ENCODE measurements around the gene NPAS1. TPM values are rescaled to one million over a fixed set of nuclear protein-coding genes. Genes with fewer than 3 reads are reported as not detected.

Gene NPAS1
- total and polyA plus RNA-seq, 2 of the 8 experiments (the other 6 are each of a cell fraction or from before 2014, with no cell fraction given), result 9.9 to 13.9 TPM

DNA sequence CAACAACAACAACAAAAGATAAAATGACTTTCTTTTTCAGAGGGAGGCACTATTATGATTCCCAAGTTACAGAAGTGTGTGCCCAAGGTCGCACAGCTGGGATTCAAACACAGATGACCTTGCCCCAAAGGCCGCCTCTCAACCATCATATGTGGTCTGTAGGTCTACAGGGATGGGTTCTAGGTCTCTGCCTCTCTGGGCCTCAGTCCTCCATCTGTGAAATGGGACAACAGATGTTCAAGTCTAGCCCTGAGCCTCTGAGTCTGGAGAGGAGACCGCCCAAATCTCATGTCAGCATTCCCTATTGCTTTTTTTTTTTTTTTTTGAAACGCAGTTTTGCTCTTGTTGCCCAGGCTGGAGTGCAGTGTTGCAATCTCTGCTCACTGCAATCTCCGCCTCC, 4.9 kb downstream of the NPAS1 start:
- Histone ChIP-seq H3K18ac (ENCODE audit: extremely low read depth, low read length) (no peak overlapping the region), H3K9me3 (ENCODE audit: insufficient read depth in 2 of 2, low read depth in 1 of 2, low read length in 1 of 2) (no peaks in the 10 kb centered on the region), H3K4me2 (ENCODE audit: insufficient read depth in 1 of 2, low read depth in 2 of 2, low read length in 2 of 2) (no peak overlapping the region), H3K27me3 (replicated peaks in 1 of 4; ENCODE audit: control insufficient read depth in 3 of 4, extremely low read depth in 1 of 4, insufficient read depth in 3 of 4, low read length in 3 of 4) (peaks cover 24 to 44% (median 41%) of the 10 kb centered on the region in 4 experiments), H3K56ac (replicated peaks; ENCODE audit: insufficient read length, low read depth, low read length) (no peak overlapping the region), H2AK5ac (ENCODE audit: low read depth, low read length) (no peak overlapping the region), H2BK12ac (ENCODE audit: low read depth, low read length) (no peak overlapping the region), H3K4me3 (ENCODE audit: extremely low read depth in 1 of 4, insufficient read depth in 2 of 4, low read depth in 3 of 4, low read length in 4 of 4) (no peak overlapping the region), H4K5ac (ENCODE audit: insufficient read length, low read depth, low read length) (no peak overlapping the region), H3K23me2 (ENCODE audit: low read depth, low read length) (peaks cover 15% of the 10 kb centered on the region; the same call in 1 of the 2 replicates), H3K9ac (replicated peaks in 1 of 4; ENCODE audit: extremely low read depth in 1 of 4, low read depth in 3 of 4, low read length in 3 of 4) (no peak overlapping the region), H3K79me1 (ENCODE audit: low read depth, low read length) (no peaks in the 10 kb centered on the region), H3K79me2 (ENCODE audit: control insufficient read depth in 1 of 2, insufficient read depth in 2 of 2, low read length in 2 of 2) (no peaks in the 10 kb centered on the region), H3K23ac (ENCODE audit: insufficient read length) (no peak overlapping the region), H2BK120ac (replicated peaks; ENCODE audit: low read depth, low read length) (no peak overlapping the region), H4K20me1 (replicated peaks in 1 of 2; ENCODE audit: control insufficient read depth in 1 of 2, insufficient read depth in 2 of 2, low read length in 2 of 2) (peaks cover 3 to 5% of the 10 kb centered on the region in 2 experiments), H2BK15ac (ENCODE audit: low read length) (no peak overlapping the region), H3K4me1 (replicated peaks in 1 of 4; ENCODE audit: control insufficient read depth in 3 of 4, insufficient read depth in 4 of 4, low read length in 3 of 4) (peaks cover 4 to 23% (median 18%) of the 10 kb centered on the region in 4 experiments), H3K27ac (ENCODE audit: low read depth, low read length) (no peak overlapping the region), H2BK20ac (ENCODE audit: low read length) (no peak overlapping the region), H2BK5ac (ENCODE audit: low read depth, low read length) (no peak overlapping the region), H2AFZ (ENCODE audit: low read length) (no peak overlapping the region), H4K8ac (ENCODE audit: extremely low read depth, insufficient read depth, low read length) (no peak overlapping the region), H4K91ac (replicated peaks; ENCODE audit: insufficient read length, low read length) (no peak overlapping the region), H3K36me3 (ENCODE audit: control insufficient read depth in 2 of 4, insufficient read depth in 4 of 4, low read length in 3 of 4) (no peaks in the 10 kb centered on the region), H3K4ac (replicated peaks; ENCODE audit: insufficient read length, low read depth, low read length) (no peak overlapping the region), H3K14ac (ENCODE audit: insufficient read length) (no peak overlapping the region)
- no peak for DNase-seq (ENCODE audit: low read depth in 1 of 2, low spot score in 2 of 2)
- 91% methylated on average over 4 of the region's 5 CpGs; no CpG with 5 or more reads in 1 of the 2 experiments for WGBS, 2 experiments (ENCODE audit: extremely low coverage in 1 of 2, insufficient coverage in 1 of 2, insufficient read length in 1 of 2, insufficient replicate concordance in 2 of 2, low coverage in 1 of 2, low lambda C conversion rate in 2 of 2, missing lambda C conversion rate in 1 of 2)
- FAIRE-seq, result no peak
- POLR2A ChIA-PET (ENCODE audit: partially characterized antibody), result interaction anchor here (0.7 to 1.5 kb wide), 3 partner anchors 11 to 168 kb away, joined by 3 to 5 read pairs (median 4); partner anchors contain the start of gene TMEM160
- TF ChIP-seq CHD2 (IDR thresholded peaks at IDR 0.05; ENCODE audit: low read length) (no peak), SAP30 (IDR thresholded peaks at IDR 0.05; ENCODE audit: insufficient read depth, insufficient replicate concordance, low read length) (no peak), KDM1A (IDR thresholded peaks at IDR 0.05; ENCODE audit: borderline replicate concordance, low read length) (no peak), MAFK (IDR thresholded peaks at IDR 0.05; ENCODE audit: low read depth, low read length) (no peak), JUN (IDR thresholded peaks at IDR 0.05; ENCODE audit: low read depth, low read length) (no peak), CREB1 (IDR thresholded peaks at IDR 0.05) (no peak), TBP (IDR thresholded peaks at IDR 0.05; ENCODE audit: low read depth, low read length) (no peak), RNF2 (IDR thresholded peaks at IDR 0.05; ENCODE audit: borderline replicate concordance, low read depth, low read length, missing control alignments, poor library complexity, severe bottlenecking) (no peak), TAF7 (optimal IDR thresholded peaks at IDR 0.05; ENCODE audit: borderline replicate concordance, low read depth, low read length) (no peak), EGR1 (IDR thresholded peaks at IDR 0.05; ENCODE audit: borderline replicate concordance, low read depth, low read length) (no peak), CTBP2 (IDR thresholded peaks at IDR 0.05; ENCODE audit: borderline replicate concordance, insufficient read depth, insufficient read length, low read length) (no peak)
- CTCF ChIA-PET (ENCODE audit: partially characterized antibody), result interaction anchor here (1.8 to 3.7 kb wide), 3 partner anchors 10 to 12 kb away, joined by 7 to 42 read pairs (median 9); no protein-coding TSS in a partner anchor
